ENCODE data around the gene PHOSPHO2.

DNA sequence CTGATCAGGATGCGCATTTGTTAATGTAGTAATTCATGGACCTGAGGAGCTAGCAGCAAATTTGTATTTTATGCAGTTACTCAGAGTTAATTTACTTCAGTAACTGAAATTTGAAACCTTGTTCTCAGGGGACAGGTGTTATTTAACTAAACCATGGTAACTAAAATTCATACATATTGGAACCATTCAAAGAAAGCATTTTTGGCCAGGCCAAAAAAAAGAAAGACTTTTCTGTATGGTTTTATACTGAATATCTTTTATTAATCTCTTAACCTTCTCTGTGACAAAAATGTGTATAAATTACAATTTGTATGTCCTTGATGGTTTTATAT lies 35.0 kb downstream of the PHOSPHO2 start:
- TF ChIP-seq, protein P1, sequence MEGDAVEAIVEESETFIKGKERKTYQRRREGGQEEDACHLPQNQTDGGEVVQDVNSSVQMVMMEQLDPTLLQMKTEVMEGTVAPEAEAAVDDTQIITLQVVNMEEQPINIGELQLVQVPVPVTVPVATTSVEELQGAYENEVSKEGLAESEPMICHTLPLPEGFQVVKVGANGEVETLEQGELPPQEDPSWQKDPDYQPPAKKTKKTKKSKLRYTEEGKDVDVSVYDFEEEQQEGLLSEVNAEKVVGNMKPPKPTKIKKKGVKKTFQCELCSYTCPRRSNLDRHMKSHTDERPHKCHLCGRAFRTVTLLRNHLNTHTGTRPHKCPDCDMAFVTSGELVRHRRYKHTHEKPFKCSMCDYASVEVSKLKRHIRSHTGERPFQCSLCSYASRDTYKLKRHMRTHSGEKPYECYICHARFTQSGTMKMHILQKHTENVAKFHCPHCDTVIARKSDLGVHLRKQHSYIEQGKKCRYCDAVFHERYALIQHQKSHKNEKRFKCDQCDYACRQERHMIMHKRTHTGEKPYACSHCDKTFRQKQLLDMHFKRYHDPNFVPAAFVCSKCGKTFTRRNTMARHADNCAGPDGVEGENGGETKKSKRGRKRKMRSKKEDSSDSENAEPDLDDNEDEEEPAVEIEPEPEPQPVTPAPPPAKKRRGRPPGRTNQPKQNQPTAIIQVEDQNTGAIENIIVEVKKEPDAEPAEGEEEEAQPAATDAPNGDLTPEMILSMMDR (optimal IDR thresholded peaks at IDR 0.05 in 1 of 3, IDR thresholded peaks at IDR 0.05 in 1 of 3, conservative IDR thresholded peaks at IDR 0.05 in 1 of 3; ENCODE audit: extremely low read depth in 1 of 3, insufficient read depth in 2 of 3, low read length in 3 of 3), result no peak
- TF ChIP-seq EZH2 (IDR thresholded peaks at IDR 0.05; ENCODE audit: low read length), result no peak
